Measurements from ENCODE around the gene F2R.

F2R gene

DNA sequence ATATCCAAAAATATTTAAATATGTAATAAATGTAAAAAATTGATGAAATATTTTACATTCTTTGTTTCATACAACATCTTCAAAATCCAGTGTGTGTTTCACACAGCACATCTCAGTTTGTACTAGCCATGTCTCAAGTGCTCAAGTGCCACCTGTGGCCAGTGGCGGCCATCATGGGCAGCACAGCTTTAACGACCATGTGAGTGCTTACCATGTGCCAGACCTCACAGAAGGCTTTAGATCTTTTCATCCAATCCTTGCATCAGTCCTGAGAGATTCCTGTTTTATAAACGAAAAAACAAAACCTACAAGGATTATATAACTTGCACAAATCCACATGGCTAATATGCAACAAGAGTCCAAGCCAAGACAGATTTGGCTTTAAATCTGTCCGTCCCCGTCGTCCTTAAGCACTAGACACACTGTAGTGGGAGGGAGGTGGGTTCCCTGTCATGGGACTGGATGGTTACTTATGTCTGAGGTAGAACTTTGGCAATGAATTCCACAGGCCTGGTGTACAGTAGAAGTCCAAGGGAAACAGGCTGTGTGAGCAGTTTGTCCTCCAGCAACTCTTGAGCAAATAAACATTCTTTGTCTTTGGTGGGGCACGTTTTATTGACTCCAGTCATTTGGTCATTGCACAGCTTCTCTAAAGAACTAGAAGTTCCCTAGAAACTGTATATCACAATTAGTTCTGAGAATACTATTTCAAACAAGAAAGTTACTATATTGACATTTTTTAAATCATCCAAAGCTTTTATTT is 25.0 kb upstream of the F2R start:
- peak; percentile 50 for FAIRE-seq

DNA sequence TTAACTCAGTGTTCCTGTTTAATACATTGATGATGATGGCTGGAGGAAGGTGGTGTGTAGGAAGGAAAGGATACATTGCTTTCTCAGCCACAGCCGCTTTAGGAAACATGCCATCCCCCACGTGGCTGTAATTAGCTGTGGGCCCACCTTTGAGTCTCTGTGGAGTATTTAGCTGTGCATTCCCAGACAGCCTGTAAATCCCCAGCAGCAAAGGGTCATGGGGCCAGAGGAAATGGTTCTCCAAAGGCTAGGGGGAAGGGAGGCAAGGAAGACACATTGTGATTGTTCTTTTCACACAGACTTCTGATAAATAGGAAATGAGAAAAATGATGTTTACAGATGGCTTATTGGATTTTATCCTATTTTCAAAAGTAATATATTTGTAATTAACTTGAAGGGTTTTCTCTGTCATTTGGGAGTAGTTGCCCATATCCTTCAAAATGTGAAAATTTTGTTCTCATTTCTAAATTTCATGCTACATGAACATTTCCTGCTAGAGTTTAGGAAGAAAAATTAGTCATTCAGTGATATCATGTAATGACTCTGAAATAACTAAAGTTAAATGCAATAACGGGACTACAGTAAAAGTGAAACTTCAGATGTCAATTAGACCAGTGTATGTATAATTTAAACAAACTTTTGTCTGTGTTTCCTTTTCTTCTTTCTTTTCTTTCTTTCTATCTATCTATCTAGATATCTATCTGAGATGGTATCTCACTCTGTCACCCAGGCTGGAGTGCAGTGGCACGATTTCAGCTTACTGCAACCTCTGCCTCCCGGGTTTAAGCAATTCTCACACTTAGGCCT is 24.3 kb upstream of the F2R start:
- peak; percentile 62 for FAIRE-seq

DNA sequence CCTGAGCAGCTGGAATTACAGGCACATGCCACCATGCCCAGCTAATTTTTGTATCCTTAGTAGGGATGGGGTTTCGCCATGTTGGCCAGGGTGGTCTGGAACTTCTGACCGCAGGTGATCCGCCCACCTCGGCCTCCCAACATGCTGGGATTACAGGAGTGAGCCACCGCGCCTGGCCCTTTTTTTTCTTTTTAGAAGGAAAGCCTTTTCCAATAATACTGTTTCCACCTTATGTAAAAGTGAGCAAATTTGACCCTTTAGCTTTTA is 23.7 kb upstream of the F2R start:
- FAIRE-seq = no peak

DNA sequence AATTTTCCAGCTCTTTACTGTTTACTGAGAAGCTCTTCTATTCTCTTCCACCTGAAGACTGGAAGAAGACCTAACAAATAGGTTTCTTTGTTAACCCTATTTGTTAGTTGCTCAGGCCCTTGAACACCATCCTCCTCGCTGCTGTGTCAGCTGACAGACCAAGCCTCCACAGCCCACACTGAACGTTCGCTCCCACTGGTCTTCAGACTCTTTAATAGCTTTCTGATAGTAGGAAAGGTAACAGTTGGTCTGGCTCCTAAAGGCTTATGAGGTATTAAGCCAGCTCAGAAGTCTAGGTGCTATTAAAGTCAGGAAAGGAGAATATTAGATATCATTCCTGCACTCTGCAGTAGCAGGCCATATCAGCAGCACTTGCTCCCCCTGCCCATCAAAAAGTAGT is 23.3 kb upstream of the F2R start:
- FAIRE-seq = no peak

DNA sequence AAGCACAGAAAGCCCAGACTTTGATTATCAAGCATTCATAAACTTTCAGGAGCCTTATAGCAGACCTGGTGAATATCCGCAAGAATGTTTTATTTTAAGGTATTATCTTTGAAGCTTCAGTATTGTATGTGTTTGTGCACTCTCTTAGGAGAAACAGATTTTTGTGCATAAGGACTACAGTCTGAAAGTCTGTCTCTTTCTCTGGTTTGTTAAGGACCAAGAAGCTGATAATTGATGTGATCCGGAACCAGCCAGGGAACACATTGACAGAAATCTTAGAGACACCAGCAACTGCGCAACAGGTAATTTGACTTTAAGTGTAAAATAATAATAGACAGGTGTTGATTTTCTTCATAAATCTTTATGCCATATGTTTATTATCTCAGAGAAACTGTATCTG is 22.8 kb upstream of the F2R start:
- no peak for FAIRE-seq

DNA sequence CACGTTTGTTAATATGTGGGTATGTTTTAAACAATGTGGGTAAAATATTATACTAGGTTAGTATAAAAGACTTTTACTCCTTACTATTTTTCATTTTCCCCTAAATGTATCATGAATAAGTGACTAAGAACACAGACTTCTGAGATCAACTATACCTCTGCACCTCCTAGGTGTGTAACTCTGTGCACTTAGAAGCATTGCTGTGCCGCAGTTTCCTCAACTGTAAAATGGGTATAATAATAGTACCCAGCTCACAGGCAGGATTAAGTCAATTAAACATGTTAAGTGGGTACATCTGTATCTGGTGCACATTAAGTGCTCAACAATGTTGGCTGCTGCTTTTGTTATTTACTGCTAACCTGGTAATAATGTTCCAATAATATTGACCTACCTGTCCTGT is 21.6 kb upstream of the F2R start:
- no peak for FAIRE-seq

DNA sequence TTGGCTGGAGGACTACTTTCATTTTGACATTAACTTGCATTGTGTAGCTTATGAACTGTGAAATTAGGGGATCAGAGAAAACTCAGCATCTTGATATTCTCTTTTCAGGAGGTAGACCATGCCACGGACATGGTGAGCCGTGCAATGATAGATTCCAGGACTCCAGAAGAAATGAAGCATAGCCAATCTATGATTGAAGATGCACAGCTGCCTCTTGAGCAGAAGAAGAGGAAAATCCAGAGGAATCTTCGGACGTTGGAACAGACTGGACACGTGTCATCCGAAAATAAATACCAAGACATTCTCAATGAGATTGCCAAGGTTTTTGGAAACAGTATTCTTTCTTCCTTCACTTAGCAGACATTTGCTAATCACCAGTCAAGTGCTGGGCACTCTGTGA is 20.6 kb upstream of the F2R start:
- no peak for FAIRE-seq

DNA sequence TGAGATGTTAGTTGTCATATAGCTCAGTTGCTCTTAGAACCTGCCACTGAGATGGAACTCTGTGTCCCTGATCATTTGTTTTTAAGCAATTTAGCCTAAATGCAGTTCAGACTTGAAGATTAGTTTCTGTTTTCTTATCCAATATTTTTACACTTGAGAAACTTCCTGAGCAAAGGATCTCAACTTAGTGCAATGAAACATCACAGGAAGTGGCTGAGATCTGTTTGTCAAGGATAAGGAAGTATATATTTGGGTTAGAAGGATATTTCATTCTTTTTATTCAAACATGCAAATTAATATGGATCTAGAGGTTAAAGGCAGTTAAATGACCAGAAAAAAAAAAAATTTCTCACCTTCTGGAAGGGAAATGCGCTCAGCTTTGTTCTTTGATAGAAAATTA is 19.7 kb upstream of the F2R start:
- FAIRE-seq = no peak

DNA sequence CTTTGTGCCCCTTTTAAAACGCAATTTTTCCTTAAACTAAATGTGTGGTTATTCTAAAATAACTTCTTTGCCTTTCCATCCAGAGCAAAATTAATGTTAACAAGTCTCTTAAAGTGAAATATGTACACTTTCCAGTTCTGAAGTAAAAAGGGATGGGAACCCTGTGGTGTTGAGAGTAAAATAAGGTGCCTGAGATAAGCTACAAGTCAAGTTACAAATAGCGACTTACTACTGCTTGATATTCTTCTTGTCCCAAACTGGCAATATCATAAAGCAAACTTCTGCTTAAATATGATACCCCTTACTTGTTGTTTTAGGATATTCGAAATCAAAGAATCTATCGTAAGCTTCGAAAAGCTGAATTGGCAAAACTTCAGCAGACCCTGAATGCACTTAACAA is 18.3 kb upstream of the F2R start:
- no peak for FAIRE-seq

DNA sequence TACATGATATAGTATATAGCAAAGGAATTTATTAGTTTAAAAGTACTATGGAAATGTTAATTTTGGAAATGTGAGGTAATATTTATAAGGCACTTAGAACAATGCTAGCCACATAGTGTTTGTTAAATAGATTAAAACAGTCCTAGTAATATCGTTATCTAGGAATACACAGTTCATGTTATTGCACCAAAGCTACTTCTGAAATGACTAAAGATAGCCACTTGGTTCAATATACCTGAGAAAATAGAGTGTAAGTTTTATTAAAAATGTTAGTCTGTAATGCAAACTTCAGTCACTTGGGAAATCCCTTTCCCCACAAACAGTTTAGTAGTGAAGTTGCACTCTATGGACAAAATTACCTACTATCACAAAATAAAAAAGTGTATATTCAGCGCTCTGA is 15.4 kb upstream of the F2R start:
- no peak for FAIRE-seq

DNA sequence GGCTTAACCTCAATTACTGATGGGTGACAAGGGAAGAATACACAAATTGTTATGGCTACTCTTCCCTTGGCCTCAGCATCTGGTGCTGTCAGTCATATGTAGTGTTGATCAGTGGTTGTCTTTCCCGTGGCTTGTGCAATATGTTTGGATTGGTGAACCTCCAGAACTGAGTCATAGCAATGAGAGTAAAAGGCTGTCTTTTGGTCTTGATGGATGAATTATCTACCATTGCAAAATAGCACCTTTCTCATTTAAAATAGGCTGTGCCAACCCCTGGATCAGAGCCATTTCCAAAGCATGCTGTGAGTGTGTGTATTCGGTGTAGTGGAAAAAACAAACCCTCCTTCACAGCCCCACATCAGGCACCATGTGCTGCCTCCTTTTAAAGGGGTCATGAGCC is 14.6 kb upstream of the F2R start:
- no peak for FAIRE-seq

DNA sequence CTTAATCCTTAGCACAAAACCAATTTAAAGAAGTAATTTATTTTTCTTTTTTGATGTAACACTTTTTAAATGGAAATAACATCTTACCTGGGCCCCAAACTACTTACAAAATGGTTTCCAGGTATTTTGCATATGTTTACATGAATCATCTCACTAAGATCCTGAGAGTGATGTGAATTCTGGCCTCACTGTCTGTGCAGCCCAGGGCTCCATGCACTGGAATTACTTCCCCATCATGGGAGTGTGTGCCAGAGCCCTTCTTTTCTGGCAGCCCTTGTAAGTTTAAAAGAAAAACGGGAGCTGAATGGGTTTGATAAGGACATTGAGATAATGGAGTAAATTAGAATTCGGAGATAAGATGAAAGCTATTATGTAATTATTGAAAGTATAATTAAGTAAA is 12.2 kb upstream of the F2R start:
- FAIRE-seq = no peak

DNA sequence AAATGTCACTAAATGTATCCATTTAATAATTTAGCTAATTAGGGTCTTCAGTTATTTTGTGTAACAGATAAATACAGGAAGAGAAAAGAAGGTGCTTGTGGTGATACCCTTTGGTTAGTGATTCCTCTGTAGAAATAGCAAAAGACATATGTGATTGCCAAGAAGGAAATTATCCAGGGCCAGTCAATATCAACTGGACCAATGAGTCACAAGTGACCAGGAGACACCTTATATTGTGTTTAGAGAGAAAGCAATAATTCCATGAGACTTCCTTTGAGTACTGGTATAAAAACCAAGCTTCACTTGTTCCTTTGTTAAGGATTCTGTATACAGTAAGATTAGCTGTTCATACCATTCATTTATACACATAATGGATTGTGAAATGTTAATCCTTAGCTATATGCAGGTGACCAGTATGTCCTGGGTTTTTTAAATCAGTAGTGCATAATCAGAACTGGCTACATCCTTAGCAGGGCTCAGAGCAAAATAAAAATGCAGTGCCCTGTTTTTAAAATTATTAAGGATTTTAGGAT is 11.7 kb upstream of the F2R start:
- no peak for FAIRE-seq

DNA sequence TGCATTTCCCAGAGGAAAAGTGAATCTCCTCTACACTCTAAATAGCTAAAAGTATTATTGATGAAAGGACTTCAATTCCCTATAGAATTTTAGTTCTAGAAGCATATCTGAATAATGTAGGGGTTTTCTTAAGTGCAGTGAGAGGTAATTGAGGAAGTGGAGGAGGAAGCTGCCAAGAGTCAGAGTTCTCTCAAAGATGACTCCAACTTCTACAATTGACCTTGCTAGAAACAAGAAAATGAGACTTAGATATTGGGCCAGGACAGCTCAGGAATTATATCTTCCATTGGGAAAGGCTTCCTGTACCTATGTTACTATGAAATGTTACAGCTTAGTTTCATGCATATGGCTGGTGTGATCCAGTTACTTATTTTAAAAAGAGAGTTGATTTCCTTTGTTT is 10.4 kb upstream of the F2R start:
- FAIRE-seq = no peak

DNA sequence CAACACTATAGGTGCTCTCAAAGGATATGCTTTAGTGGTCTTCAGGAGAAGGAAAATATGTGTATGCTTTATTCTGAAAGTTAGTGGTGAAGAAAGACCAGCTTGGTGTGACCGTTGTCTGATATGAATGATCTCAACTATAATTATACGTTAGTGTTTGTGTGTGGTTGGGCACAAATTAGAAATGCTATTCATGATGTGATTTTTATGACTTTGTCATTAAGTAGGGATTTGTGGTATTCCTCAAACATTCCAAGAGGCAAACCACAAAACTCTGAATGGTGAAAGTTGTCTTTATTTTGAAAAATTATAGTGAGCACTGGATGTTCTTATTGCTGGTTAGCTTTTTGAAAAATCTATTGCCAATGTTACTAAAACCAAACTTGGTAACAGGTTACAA is 6.2 kb upstream of the F2R start:
- FAIRE-seq = no peak

DNA sequence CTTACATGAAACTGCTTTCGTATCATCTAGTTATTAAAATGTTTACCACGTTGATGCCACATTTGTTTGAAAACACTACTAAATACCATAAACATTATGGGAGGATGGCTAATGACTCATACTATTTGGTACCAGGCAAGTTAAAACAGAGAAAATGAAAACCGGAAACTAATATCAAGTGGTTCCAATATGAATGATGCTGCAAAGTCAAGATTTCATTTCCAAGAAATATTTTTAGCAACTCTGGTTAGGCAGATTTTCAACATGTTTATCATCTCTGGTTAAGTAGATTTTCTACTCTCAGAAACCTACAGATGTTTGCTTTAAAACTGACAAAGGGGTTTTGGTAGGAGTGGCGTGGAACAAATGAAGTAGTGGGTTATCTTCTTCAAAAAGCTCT is 4.9 kb upstream of the F2R start:
- no peak for FAIRE-seq

DNA sequence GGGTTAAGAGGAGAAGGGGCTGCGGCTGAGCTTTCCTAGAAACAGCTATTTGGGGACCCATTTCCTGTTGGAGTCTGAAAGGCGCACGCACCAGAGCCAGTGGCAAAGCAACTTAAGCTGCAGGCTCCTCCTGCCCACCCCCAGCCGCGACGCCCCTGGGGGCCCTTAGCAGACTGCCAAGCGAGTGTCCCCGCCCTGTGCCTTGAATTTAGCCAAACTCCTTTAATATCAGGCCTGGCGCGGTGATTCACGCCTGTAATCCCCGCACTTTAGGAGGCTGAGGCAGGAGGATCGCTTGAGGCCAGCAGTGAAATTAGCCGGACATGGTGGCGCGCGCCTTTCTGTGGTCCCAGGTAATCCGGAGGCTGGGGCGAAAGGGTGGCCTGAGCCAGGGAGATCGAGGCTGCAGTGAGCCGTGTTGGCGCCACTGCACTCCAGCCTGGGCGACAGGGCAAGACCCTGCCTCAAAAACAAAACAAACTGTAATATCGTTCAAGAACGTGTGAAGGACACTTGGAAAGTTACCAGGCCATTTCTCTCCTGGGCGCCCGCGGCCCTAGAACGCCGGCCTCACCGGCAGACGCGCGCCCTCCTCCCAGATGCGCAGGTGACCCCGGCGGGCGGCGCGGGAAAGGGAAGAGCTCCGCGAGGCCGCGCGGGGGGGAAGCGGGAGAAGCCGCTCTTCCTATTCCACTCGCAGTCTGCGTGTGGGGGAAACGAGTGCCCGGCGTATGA is 1.0 kb upstream of the F2R start:
- FAIRE-seq = no peak

DNA sequence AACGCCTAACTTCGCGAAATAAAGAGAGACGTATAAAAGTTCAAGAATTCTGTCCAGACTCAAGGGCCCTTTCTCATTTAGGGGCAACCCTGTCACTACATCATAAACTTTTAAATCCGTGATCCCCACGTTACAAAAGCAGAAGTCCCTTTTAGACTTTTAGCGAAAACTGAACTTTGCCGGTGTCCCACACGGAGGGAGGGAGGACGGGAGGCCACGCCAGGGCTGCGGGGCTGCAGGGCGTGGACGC is 515 bp upstream of the F2R start:
- FAIRE-seq = no peak

DNA sequence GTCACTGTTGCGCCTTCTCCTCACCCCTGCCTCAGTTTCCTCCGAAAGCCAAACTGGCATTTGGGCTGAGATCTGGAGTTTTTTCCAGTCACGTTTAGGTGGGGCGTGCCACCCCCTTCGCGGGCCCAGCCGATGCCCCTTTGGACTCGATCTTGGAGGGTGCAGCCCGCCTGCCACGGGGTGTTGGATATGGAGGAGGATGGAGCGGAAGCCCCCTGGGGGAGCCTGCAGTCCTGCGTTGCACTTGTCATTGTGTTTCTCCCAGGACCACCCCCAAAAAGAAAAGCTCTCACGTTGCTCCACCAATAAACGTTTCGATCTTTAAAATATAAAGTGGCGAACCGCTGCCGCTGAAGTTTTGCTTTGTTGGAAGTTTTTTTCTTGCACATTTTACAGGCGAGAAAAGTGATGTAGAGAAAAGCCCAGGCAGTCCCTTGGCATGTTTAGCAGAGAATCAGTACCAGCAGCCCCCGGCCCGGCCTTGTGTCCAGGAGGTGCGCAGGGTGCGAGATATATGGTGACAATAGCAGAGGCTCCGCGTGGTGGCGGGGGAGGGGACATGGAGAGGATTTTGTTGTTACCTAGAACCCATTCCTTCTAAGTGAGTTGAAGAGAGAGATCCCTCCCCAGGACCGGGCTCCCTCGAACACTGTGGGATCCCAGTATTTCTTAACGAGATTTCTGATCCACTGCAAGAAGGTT is 681 bp downstream of the F2R start:
- no peak for FAIRE-seq

DNA sequence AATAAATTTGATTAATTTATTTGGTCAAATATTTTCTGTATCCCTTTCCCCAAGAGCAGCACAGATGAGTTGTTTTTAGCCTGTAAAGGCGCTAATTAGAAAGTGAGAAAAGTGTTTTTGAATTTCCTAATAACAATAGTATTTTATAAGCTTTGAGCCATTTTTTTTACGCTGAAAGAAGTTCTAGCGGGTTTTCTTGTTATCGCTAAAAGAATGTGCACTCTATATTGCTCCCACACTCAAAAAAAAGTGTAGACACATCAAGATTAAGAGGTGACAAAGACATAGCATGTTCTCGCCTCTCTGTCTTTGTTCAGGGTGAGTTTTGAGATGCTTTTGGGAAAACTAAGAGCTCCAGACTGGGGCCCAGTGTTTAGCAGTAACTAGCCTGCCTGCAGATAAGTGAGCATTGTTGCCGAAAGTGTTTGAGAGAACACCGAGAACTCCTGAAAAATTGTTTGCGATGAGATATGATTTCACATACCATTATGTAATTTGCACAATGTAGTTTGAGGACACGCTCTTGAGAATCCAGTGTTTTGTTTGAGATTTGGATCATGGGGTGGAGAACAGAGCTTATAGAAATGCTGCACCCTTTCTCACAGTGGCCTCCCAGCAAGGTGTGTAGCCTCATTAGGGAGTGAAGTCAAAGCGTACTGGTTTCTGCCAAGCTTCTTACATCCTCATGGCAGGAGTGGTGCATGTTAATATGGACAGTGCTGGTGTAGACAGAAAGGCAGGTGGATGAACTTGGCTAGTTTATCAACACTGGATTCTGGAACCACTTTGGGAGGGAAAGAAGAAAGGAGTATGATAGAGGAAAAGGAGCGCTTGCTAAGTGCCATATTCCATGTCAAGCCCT is 1.5 kb downstream of the F2R start:
- no peak for FAIRE-seq

DNA sequence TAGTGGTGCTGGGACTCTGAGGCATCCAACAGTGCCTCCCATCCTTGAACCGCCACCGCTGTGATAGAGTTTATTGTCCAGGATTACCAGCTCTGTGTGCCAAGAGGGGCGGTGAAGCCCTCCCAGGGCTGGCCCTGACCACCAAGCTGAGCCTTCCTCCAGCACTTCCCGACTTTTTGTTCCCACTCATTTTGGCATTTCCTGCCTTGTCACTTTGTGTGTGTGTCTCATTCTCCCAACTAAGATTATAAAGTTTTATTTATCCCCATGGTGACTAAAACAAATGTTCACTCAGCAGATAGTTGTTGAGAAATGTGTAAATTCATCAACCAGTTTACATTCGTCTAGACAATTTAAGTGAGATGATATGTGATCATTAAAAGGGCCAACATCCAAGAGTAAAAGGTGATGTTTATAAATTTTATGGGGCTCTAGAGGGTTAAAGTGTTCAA is 2.5 kb downstream of the F2R start:
- no peak for FAIRE-seq

DNA sequence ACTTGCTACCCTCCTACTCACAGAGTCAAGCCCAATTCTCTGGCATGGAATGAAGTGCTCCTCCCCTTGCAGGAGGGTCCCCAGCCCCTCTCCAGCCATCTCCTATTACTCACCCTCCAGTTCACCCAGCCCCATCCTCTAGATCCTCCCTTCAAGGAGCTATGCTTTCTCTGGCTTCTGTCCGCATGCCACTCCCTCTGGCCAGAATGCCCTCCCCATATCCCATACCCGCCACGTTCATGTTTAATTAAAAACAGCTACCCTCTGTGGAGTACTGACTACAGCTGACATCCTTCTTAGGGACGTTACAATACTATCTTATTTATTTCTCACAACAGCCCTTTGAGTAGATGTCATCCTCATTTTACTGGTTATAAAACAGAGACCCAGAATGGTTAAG is 3.0 kb downstream of the F2R start:
- no peak for FAIRE-seq
